HG02642 (cell line): ENCODE results near the gene TSBP1.

Experiments
- ATAC-seq: cut with Tn5 transposase; IDR thresholded peaks from one replicate; pipeline ENCODE4 v1.9.1; 2021; ENCODE audit warnings: mild to moderate bottlenecking; ENCODE audit not compliant: unreplicated experiment, poor library complexity

Gene TSBP1, protein sequence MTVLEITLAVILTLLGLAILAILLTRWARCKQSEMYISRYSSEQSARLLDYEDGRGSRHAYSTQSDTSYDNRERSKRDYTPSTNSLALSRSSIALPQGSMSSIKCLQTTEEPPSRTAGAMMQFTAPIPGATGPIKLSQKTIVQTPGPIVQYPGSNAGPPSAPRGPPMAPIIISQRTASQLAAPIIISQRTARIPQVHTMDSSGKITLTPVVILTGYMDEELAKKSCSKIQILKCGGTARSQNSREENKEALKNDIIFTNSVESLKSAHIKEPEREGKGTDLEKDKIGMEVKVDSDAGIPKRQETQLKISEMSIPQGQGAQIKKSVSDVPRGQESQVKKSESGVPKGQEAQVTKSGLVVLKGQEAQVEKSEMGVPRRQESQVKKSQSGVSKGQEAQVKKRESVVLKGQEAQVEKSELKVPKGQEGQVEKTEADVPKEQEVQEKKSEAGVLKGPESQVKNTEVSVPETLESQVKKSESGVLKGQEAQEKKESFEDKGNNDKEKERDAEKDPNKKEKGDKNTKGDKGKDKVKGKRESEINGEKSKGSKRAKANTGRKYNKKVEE

DNA sequence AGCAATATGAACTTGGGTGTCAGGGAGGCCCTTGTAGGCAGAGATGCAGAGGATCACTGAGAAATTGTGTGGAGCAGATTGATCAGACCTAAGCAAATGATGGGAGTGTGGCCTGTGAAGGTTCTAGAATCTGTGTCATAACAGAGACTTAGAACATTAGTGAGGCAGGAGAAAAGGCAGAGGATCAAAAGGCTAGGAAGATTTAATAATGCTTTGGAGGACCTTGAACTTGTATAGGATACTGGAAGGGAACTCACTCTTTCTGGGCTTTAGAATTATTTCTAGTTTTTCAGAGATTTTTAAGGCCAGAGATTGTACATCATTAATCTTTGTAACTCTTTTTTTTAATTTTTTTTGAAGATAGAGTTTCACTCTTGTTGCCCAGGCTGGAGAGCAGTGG is at the start of gene TSBP1:
Gene TSBP1 (minus strand): TSS at position 101 of the 400 bp plus-strand sequence. CDS start 197 bp downstream, outside the sequence.
- no peak for ATAC-seq

GRCh38 chr6:32416036-32416435 is 44.3 kb upstream of the TSBP1 start:
- ATAC-seq, result no peak

GRCh38 chr6:32415521-32416019 is 43.9 kb upstream of the TSBP1 start:
- no peak for ATAC-seq

GRCh38 chr6:32413427-32414047 is 41.8 kb upstream of the TSBP1 start:
- ATAC-seq, result no peak

DNA sequence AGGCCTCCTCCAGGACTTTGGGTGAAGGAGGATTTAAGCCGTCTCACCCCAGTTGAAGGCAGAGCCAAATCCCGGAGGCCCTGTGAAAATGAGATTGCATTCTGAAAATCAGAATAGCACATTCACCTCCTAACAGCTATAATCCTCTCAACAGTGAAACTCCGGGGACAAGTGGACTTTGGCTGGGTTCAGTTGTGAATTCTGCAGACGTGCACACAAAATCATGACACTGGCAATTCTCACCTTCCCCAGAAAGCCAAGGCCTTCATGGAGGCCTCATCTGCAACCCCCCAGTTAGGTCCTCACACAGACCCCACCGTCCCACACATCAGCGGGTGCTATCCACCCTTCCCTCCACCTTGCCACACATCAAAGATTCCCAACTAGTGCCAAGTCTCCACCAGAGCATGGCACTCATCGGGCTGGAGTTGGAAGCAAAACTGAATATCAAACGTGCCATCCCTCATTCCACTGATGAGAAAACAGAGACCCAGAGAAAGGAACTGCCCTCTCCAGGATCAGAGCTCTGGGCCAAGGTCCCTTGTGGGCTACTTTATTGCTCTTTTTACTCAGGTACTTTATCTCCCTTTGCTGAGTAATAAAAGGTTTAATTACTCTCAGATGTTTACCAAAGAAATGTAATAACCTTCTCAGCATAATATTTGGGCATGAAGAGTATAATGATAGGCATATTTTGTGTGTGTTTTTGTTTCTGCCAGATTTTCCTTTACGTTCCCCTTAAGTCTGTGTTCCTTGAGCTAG is 40.0 kb upstream of the TSBP1 start:
- no peak for ATAC-seq

- ATAC-seq, result no peak
These were observed 39.2 kb upstream of the TSBP1 start for GRCh38 chr6:32410906-32411305.

DNA sequence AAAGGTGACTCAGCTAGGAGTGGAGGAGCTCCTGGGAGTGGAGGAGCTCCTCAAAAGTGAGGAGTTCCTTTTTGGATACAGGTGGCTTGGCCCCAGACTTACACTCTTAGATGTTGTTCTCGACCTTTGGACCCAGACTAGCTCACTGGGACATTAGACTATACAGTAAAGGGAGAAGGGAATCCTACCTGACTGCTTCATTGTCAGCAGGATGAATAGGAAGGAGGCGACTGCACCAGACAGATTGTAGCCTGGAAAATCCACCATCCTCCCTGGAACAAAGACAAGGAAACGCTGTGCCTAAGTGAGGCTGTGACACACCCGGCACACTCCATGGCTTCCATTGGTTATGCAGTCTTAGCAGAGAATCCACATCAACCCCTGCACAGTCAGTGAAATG is 35.2 kb upstream of the TSBP1 start, which contains the start of gene BTNL2:
Gene BTNL2 (minus strand): TSS at position 325 of the 400 bp plus-strand sequence. CDS start 58 bp downstream, at position 267.
- no peak for ATAC-seq

- ATAC-seq, result no peak
These were observed 34.5 kb upstream of the TSBP1 start for GRCh38 chr6:32406197-32406596.

GRCh38 chr6:32405656-32406055 is 34.0 kb upstream of the TSBP1 start:
- ATAC-seq, result no peak

- no peak for ATAC-seq
These were observed 31.1 kb upstream of the TSBP1 start for GRCh38 chr6:32402812-32403211.

- ATAC-seq, result no peak
These were observed 29.7 kb upstream of the TSBP1 start for GRCh38 chr6:32401284-32401963.

GRCh38 chr6:32397252-32397920 is 25.7 kb upstream of the TSBP1 start:
- ATAC-seq, result peak; percentile 75

- no peak for ATAC-seq
These were observed 24.3 kb upstream of the TSBP1 start for GRCh38 chr6:32396028-32396427.

DNA sequence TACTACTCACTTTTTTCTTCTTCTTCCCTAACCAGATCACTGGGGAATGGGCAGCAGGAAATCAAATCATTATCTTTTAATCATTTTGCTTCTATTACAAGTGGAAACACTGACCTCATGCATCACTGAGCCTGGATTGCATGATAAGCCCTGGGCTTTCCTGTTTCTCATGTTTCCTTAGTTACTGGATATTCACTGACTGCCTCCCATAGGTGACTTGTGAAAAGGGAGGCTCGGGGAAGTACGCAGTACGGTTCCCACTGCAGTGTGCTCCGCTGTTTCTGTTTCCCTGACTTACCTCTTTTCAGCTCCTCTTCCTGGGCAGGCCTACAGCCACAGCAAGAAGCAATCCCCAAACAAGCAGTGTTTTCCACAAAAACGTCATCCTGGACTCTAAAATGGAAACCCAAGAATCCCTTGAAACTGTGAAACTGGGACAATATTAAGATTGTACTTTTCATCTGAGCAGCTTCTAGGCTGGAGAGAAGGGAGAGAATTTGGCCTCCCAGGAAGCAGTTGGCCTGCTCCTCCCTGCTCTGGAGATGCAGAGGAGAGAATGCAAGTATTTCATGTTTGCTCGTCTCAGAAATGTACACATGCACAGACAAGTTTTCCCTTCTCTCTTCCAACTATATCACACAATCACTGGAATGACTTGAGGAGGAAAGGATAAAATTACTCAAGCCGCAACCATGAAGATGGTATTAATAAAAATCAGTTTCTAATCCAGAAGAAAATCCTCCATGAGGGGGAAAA is 22.1 kb upstream of the TSBP1 start:
- no peak for ATAC-seq

- no peak for ATAC-seq
These were observed 19.8 kb upstream of the TSBP1 start for GRCh38 chr6:32391505-32391904.

DNA sequence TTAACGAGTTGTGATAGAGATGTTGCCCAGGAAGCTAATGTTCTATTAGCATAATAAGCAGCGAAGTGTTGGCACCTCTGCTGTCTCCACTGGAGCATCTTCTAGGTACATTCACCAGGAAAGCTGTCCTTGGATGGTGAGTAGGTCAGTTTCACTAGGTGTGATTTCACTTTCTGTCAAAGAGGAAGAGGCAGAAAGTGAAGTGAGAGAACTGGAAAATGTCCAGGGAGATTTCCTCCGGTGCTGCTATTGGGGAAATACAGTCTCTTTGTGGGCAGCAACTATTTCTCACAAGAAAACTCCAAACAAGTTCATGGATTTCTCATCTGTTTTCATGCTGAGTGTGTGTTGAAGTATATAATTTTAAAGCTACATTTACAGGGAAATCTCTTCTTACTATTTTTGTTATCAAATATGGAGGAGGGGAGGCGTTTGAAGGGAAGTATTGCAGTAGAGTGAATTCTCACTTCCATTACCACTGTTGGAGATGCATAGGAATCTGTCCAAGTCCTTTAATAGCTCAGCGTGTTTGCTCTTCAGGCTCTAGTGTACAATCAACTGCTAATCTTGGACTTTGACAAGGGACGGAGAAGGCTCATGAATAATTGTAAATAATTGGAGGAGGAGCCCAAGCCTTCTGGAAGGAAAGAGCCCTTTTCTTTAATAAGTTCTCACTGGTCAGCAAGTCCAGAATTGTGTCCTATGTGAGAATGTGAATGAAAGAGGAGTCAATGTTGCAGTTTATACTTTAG is 16.1 kb upstream of the TSBP1 start:
- ATAC-seq, result no peak

GRCh38 chr6:32386040-32386439 is 14.3 kb upstream of the TSBP1 start:
- ATAC-seq, result no peak
